SK-N-SH treated with all-trans-retinoic acid at 6 μM for 48 hours (cell line): ENCODE results near the gene ONECUT3.

Source experiments
- ATAC-seq: fragments of 200-7000 bp; cut with Tn5 transposase; 3 replicates; pipeline ENCODE4 v1.9.1; 2020; ENCODE audit warnings: mild to moderate bottlenecking, moderate library complexity
- ARNTL ChIP-seq: fragments of 450-650 bp; formaldehyde crosslinking; IDR thresholded peaks from 2 replicates; pipeline ENCODE4 v1.5.0; 2020; ENCODE audit warnings: low read depth, mild to moderate bottlenecking, moderate library complexity, borderline replicate concordance
- BACH2 ChIP-seq: fragments of 250-450 bp; sonication (Bioruptor Pico); IDR thresholded peaks from 2 replicates; pipeline ENCODE4 v1.9.0; 2021; ENCODE audit warnings: mild to moderate bottlenecking, borderline replicate concordance
- CSDC2 ChIP-seq: fragments of 250-450 bp; sonication (Bioruptor Pico); IDR thresholded peaks from 2 replicates; pipeline ENCODE4 v1.5.0; 2020; ENCODE audit warnings: mild to moderate bottlenecking, moderate library complexity
- CSRNP3 ChIP-seq: fragments of 250-450 bp; sonication (Bioruptor Pico); IDR thresholded peaks from 2 replicates; pipeline ENCODE4 v1.5.1; 2021; ENCODE audit warnings: mild to moderate bottlenecking, moderate library complexity
- GLIS3 ChIP-seq: fragments of 250-450 bp; sonication (Bioruptor Pico); IDR thresholded peaks from 2 replicates; pipeline ENCODE4 v1.5.0; 2020; ENCODE audit warnings: mild to moderate bottlenecking, moderate library complexity
- ISL1 ChIP-seq: fragments of 250-450 bp; sonication (Bioruptor Pico); IDR thresholded peaks from 2 replicates; pipeline ENCODE4 v2.1.2; 2022; ENCODE audit warnings: mild to moderate bottlenecking, moderate library complexity
- SNAI2 ChIP-seq: fragments of 250-450 bp; sonication (Bioruptor Pico); IDR thresholded peaks from 2 replicates; pipeline ENCODE4 v1.5.0; 2020; ENCODE audit warnings: mild to moderate bottlenecking, moderate library complexity
- TCF4 ChIP-seq: fragments of 250-450 bp; sonication (Bioruptor Pico); IDR thresholded peaks from 2 replicates; pipeline ENCODE4 v1.8.0; 2021; ENCODE audit warnings: mild to moderate bottlenecking, moderate library complexity, borderline replicate concordance
- TSHZ2 ChIP-seq: fragments of 250-450 bp; sonication (Bioruptor Pico); IDR thresholded peaks from 2 replicates; pipeline ENCODE4 v1.5.0; 2020; ENCODE audit warnings: mild to moderate bottlenecking, moderate library complexity
- ZC3H10 ChIP-seq: fragments of 250-450 bp; sonication (Bioruptor Pico); IDR thresholded peaks from 2 replicates; pipeline ENCODE4 v1.5.1; 2021; ENCODE audit warnings: mild to moderate bottlenecking, moderate library complexity
- ZFP3 ChIP-seq: fragments of 250-450 bp; sonication (Bioruptor Pico); IDR thresholded peaks from 2 replicates; pipeline ENCODE4 v1.5.0; 2020; ENCODE audit warnings: mild to moderate bottlenecking, moderate library complexity
- ZNF565 ChIP-seq: fragments of 450-650 bp; formaldehyde crosslinking; conservative IDR thresholded peaks from 2 replicates; pipeline ENCODE4 v1.5.0; 2020; ENCODE audit warnings: low read depth, mild to moderate bottlenecking, moderate library complexity
- ZNF70 ChIP-seq: fragments of 450-650 bp; formaldehyde crosslinking; IDR thresholded peaks from 2 replicates; pipeline ENCODE4 v1.5.0; 2020; ENCODE audit warnings: mild to moderate bottlenecking, moderate library complexity
- TF ChIP-seq, protein P1 (sequence below): fragments of 250-450 bp; sonication (Bioruptor Pico); IDR thresholded peaks from 2 replicates; pipeline ENCODE4 v1.8.0; 2020; ENCODE audit warnings: mild to moderate bottlenecking, moderate library complexity, borderline replicate concordance
- TF ChIP-seq, protein P2 (sequence below): fragments of 250-450 bp; sonication (Bioruptor Pico); IDR thresholded peaks from 2 replicates; pipeline ENCODE4 v1.8.0; 2021; ENCODE audit warnings: low read depth, mild to moderate bottlenecking, moderate library complexity, borderline replicate concordance

Gene ONECUT3

DNA sequence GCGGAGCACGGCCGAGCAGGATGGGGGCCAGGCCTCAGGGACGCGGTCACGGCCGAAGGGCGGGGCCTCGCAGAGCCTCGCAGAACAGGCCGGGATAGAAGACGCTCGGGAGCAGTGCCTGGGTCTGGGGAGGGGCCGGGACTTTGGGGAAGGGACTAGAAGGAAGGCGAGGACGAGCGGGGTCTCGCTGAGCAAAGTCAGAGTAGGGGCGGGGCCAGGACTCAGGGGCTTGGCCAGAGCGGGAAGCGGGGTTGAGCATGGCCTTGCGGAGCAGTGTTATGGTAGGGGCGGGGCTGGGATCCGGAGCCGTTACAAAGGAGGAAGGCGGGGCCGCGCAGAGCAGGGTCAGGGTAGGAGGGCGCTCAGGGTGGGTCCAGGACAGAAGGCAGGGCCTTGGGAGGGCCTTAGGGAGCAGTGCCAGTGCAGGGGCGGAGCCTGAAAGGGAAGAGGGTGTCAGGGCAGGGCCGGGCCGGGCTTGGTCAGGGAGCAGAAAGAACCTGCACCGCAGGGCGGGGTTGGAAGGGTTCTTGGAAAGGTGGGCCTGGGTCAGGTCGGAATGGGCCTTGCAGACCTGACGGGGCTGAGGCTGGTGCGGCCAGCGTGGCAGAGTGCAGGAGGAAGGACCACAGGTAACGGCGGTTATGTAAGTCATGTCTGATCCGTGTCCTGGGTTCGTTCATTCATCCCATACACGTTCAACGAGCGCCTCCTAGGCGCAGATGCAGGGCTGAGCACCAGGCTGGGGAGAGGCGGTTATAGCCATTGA is 59.3 kb downstream of the ONECUT3 start:
- ATAC-seq: peak; percentile 93
- TF ChIP-seq ZNF70 (CRISPR knock-in tag): no peak
- TF ChIP-seq, protein P1, sequence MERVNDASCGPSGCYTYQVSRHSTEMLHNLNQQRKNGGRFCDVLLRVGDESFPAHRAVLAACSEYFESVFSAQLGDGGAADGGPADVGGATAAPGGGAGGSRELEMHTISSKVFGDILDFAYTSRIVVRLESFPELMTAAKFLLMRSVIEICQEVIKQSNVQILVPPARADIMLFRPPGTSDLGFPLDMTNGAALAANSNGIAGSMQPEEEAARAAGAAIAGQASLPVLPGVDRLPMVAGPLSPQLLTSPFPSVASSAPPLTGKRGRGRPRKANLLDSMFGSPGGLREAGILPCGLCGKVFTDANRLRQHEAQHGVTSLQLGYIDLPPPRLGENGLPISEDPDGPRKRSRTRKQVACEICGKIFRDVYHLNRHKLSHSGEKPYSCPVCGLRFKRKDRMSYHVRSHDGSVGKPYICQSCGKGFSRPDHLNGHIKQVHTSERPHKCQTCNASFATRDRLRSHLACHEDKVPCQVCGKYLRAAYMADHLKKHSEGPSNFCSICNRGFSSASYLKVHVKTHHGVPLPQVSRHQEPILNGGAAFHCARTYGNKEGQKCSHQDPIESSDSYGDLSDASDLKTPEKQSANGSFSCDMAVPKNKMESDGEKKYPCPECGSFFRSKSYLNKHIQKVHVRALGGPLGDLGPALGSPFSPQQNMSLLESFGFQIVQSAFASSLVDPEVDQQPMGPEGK (CRISPR knock-in tag): 0 out of 2 replicates have a peak, but pooled peaks have one; percentile 24
- TF ChIP-seq, protein P2, sequence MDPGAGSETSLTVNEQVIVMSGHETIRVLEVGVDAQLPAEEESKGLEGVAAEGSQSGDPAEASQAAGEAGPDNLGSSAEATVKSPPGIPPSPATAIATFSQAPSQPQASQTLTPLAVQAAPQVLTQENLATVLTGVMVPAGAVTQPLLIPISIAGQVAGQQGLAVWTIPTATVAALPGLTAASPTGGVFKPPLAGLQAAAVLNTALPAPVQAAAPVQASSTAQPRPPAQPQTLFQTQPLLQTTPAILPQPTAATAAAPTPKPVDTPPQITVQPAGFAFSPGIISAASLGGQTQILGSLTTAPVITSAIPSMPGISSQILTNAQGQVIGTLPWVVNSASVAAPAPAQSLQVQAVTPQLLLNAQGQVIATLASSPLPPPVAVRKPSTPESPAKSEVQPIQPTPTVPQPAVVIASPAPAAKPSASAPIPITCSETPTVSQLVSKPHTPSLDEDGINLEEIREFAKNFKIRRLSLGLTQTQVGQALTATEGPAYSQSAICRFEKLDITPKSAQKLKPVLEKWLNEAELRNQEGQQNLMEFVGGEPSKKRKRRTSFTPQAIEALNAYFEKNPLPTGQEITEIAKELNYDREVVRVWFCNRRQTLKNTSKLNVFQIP (CRISPR knock-in tag): no peak

DNA sequence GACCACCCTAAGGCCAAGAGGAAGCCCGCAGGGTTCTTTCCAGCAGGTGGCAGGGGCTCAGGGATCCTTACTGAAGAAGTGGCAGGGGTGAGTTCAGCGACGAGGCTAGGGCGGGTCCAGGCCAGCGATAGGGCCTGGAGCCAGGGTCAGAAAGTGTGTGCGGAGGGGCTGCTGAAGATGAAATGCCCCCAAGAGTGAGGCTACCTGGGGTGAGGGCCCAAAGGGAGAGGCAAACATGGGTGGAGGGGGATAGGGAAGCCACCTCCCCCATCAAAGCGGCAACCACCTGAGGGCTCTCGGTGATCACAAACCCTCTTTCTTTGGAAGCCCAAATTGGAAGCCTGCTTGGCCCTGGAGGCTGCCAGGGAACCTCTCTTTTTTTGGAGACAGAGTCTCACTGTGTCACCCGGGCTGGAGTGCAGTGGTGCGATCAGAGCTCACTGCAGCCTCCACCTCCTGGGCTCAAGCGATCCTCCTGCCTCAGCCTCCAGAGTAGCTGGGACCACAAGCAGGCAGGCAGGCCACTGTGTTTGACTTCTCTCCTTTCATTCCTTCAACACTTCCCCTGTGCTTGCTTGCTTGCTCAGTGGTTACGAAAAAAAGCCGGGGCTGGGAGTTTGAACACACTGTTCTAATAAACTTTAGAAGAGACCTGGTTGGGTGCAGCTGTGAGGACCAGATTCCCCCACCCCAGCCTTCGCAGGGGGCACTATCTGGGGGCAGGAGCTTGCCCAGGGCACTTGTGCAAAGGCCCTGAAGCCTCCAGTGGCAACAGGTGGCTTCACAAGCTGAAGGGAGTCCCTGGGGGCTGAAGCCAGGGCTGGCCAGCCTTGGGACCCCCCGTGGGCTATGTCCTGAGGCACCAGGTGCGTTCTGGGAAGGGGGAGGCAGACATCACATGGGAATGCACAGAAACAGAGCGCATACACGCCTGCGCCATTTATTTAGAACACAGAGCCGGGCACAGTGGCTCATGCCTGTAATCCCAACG is 60.2 kb downstream of the ONECUT3 start:
- TF ChIP-seq SNAI2 (CRISPR knock-in tag) (no peak), BACH2 (CRISPR knock-in tag) (no peak), CSDC2 (no peak), ZFP3 (no peak), ISL1 (CRISPR knock-in tag) (no peak), ARNTL (CRISPR knock-in tag) (no peak), TCF4 (CRISPR knock-in tag) (no peak), CSRNP3 (no peak), GLIS3 (CRISPR knock-in tag) (no peak), TSHZ2 (CRISPR knock-in tag) (no peak), ZNF565 (CRISPR knock-in tag) (no peak), ZC3H10 (CRISPR knock-in tag) (no peak)
- TF ChIP-seq, protein P1 (CRISPR knock-in tag): no peak
- TF ChIP-seq, protein P2 (CRISPR knock-in tag): no peak

More for the DNA sequence above, 60.2 kb downstream of the ONECUT3 start:
- no peak for ATAC-seq
